Colonic mucosa (tissue), 4 donors: Measurements from ENCODE around the gene ZNF106. TPM values are rescaled to one million over a fixed set of nuclear protein-coding genes. Genes with fewer than 3 reads are reported as not detected.

Experiments
- DNase-seq: peaks from one replicate; pipeline ENCODE4 v3.0.0-alpha.2; 2020
- H3K27ac ChIP-seq: fragments of 200-600 bp; one replicate; pipeline ENCODE4 v1.8.0; 2021
- H3K27me3 ChIP-seq: fragments of 200-600 bp; one replicate; pipeline ENCODE4 v1.8.0; 2021
- H3K36me3 ChIP-seq: fragments of 200-600 bp; one replicate; pipeline ENCODE4 v1.8.0; 2021
- H3K4me1 ChIP-seq: fragments of 200-600 bp; one replicate; pipeline ENCODE4 v1.8.0; 2021; ENCODE audit warnings: mild to moderate bottlenecking
- H3K4me3 ChIP-seq: fragments of 200-600 bp; one replicate; pipeline ENCODE4 v1.8.0; 2021
- H3K9ac ChIP-seq, 2 donors: one replicate each; pipeline ENCODE4 v1.7.0; 2013; ENCODE audit warnings: control low read depth in 2 of 2, low read depth in 2 of 2, low read length in 2 of 2
- H3K9me3 ChIP-seq: fragments of 200-600 bp; one replicate; pipeline ENCODE4 v1.8.0; 2021
- intact Hi-C: fragments of 100-400 bp; cut with DNase I; formaldehyde crosslinking; loops from one replicate; pipeline ENCODE4 v1.14.1; 2022
- total RNA-seq, 2 donors: library from RNA; stranded (reverse); fragmentation: NEBNext Ultra II Directional in 1 of 2; extraction: Animal tissue kit (Norgen Biotek cat#: 25700) in 1 of 2; gene quantifications; one replicate each; pipeline ENCODE4 v1.2.1, GENCODE V29; 2021
- TF ChIP-seq, protein P1 (sequence below): fragments of 200-600 bp; IDR thresholded peaks from one replicate; pipeline ENCODE4 v1.8.0; 2022; ENCODE audit warnings: antibody characterized with exemption, mild to moderate bottlenecking
- donor health status: healthy.
- donor health status: DM: no; HTN: no; CAD: no.
- donor health status: DM: no; HTN: no; CAD: no.

The ZNF106 gene
- total RNA-seq, 2 donors from 2014 or later, result 41.9 to 46.9 TPM

DNA sequence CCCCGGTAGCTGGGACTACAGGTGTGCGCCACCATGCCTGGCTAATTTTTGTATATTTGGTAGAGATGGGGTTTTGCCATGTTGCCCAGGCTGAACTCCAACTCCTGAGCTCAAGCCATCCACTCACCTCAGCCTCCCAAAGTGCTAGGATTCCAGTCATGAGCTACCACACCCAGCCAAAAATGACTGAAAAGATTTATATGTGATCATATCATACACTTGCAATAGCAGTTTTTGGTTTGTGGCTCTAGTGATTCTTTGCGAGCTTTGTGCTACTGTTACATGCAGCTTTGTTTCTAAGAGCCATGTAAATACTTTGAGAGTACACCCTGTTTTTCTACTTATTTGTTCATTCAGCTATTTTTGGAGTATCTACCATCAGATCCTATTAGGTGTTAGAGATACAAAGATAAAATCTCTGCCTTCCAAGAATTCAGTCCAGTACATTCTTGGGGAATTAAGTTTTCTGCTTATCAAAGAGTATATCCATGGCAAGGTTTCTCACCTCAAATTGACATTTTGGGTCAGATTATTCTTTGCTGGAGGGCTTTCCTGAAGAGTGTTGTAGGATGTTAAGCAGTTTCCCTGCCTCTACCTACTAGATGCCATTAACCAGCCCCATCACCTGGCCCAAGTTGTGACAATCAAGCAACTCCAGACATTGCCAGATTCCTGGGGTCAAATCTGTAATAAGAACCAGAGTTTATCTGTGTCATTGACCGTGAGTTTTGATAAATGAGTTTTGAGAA, 19.5 kb upstream of the ZNF106 start:
- Histone ChIP-seq H3K4me3 (no peak overlapping the region), H3K27ac (no peak overlapping the region), H3K9ac (no peak overlapping the region), H3K9me3 (no peaks in the 10 kb centered on the region), H3K27me3 (no peaks in the 10 kb centered on the region), H3K4me1 (no peaks in the 10 kb centered on the region), H3K36me3 (no peaks in the 10 kb centered on the region)
- intact Hi-C loops, result no loop called here
- TF ChIP-seq, protein P1, sequence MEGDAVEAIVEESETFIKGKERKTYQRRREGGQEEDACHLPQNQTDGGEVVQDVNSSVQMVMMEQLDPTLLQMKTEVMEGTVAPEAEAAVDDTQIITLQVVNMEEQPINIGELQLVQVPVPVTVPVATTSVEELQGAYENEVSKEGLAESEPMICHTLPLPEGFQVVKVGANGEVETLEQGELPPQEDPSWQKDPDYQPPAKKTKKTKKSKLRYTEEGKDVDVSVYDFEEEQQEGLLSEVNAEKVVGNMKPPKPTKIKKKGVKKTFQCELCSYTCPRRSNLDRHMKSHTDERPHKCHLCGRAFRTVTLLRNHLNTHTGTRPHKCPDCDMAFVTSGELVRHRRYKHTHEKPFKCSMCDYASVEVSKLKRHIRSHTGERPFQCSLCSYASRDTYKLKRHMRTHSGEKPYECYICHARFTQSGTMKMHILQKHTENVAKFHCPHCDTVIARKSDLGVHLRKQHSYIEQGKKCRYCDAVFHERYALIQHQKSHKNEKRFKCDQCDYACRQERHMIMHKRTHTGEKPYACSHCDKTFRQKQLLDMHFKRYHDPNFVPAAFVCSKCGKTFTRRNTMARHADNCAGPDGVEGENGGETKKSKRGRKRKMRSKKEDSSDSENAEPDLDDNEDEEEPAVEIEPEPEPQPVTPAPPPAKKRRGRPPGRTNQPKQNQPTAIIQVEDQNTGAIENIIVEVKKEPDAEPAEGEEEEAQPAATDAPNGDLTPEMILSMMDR, result no peak
- DNase-seq, result no peak

- Histone ChIP-seq H3K4me1 (no peaks in the 10 kb centered on the region), H3K9me3 (no peaks in the 10 kb centered on the region), H3K36me3 (no peaks in the 10 kb centered on the region), H3K27me3 (no peaks in the 10 kb centered on the region), H3K4me3 (no peak overlapping the region), H3K27ac (no peak overlapping the region), H3K9ac (no peak overlapping the region)
- DNase-seq, result no peak
- TF ChIP-seq, protein P1, result no peak
- intact Hi-C loops, result no loop called here
These were observed 17.3 kb upstream of the ZNF106 start for GRCh38 chr15:42508263-42508690.

- intact Hi-C loops, result no loop called here
- H3K4me3 ChIP-seq, result no peak overlapping the region
- no peaks in the 10 kb centered on the region for H3K27me3 ChIP-seq
- H3K9ac ChIP-seq, result no peak overlapping the region
- H3K27ac ChIP-seq, result no peak overlapping the region
- DNase-seq, result no peak
- H3K4me1 ChIP-seq, result no peaks in the 10 kb centered on the region
- TF ChIP-seq, protein P1, result no peak
- no peaks in the 10 kb centered on the region for H3K9me3 ChIP-seq
- H3K36me3 ChIP-seq, result no peaks in the 10 kb centered on the region
These were observed 16.6 kb upstream of the ZNF106 start for GRCh38 chr15:42507514-42507913.

DNA sequence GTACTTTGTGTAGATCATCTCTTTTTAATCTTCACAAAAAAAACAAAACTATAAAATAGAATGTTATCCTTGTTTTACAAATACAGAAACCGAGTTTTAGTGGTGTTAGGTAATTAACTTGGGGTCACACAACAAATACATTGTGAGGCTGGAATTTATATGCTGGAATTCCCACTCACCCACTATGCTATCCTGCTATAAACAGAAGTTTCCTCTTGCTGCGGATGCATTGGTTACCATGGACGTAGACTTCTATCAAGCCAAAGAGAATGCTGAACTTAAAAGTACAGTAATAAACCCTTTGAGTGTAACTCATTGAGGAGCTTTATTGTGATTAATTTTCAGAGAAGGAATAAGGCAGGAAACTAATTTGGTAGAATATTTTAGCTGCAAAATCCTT, 13.7 kb upstream of the ZNF106 start:
- intact Hi-C loops, result no loop called here
- H3K9me3 ChIP-seq, result no peaks in the 10 kb centered on the region
- TF ChIP-seq, protein P1, result no peak
- no peak overlapping the region for H3K9ac ChIP-seq
- DNase-seq, result no peak
- no peak overlapping the region for H3K4me3 ChIP-seq
- no peaks in the 10 kb centered on the region for H3K27me3 ChIP-seq
- H3K4me1 ChIP-seq, result peaks cover 5% of the 10 kb centered on the region
- no peaks in the 10 kb centered on the region for H3K36me3 ChIP-seq
- H3K27ac ChIP-seq, result no peak overlapping the region

DNA sequence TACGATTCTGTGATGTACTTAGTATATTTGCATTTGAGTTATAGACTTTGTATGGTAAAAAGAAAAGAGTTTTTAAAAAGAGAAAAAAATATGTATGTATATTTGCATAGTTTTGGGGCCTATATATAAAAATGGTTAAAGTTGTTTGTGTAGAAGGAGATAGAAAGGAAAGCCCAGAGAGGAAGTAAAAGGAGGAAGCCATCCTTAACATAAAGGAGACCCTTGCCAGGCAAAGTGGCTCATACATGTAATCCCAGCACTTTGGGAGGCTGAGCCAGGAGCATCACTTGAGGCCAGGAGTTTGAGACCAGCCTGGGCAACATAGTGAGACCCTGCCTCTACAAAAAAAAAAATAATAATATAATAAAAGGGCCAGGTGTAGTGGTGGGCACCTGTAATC, 12.9 kb upstream of the ZNF106 start:
- no peaks in the 10 kb centered on the region for H3K9me3 ChIP-seq
- no peak for DNase-seq
- H3K9ac ChIP-seq, result no peak overlapping the region
- TF ChIP-seq, protein P1, result no peak
- H3K4me1 ChIP-seq, result peaks cover 9% of the 10 kb centered on the region
- no peaks in the 10 kb centered on the region for H3K36me3 ChIP-seq
- H3K4me3 ChIP-seq, result no peak overlapping the region
- no peak overlapping the region for H3K27ac ChIP-seq
- intact Hi-C loops, result no loop called here
- no peaks in the 10 kb centered on the region for H3K27me3 ChIP-seq
